ENCODE data around the gene LETM1. TPM values are rescaled to one million over a fixed set of nuclear protein-coding genes. Genes with fewer than 3 reads are reported as not detected.

Gene LETM1
- total and polyA plus RNA-seq, 2 of the 8 experiments (the other 6 are each of a cell fraction or from before 2014, with no cell fraction given), result 19.8 to 50.1 TPM

DNA sequence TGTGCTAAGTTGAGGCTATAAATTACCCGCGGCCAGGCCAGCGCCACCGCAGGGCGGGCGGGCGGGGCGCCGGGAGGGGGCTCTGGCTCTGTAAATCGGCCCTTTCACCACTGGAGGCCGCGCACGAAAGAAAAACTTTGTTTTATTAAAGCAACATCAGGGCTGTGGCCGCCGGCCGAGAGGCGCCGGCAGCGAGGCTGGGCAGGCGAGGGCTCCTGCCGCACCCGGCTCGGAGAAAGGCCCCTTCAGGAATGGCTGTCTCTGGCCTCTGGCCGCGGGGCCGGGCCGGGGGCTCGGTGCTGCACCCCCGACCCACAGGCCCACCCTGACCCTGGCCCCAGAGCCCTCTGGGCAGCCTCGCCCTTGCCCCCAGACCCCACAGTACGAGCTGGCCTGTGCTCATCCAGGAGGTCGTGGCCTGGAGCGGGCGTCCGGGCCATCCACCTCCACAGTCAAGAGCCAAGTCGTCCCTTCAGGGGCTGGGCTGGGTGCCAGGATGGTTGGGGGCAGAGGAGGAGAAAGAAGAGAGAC lies 92.3 kb downstream of the LETM1 start:
- FAIRE-seq, result no peak
- H3K23me2 ChIP-seq (ENCODE audit: low read depth, low read length), result peaks cover 4% of the 10 kb centered on the region; the same call in 1 of the 2 replicates
- WGBS, 2 experiments (ENCODE audit: extremely low coverage in 1 of 2, insufficient coverage in 1 of 2, insufficient read length in 1 of 2, insufficient replicate concordance in 2 of 2, low coverage in 1 of 2, low lambda C conversion rate in 2 of 2, missing lambda C conversion rate in 1 of 2), result 68% methylated on average over 12 of the region's 36 CpGs; no CpG with 5 or more reads in 1 of the 2 experiments

More for the DNA sequence above, 92.3 kb downstream of the LETM1 start:
- POLR2A ChIA-PET (ENCODE audit: partially characterized antibody), result interaction anchor here (1.4 to 4.9 kb wide), 4 partner anchors 11 to 46 kb away, joined by 4 to 20 read pairs (median 8); partner anchors contain the start of gene FGFR3
- Histone ChIP-seq H3K18ac (ENCODE audit: extremely low read depth, low read length) (peak overlapping the region; percentile 71), H2BK15ac (ENCODE audit: low read length) (no peak overlapping the region), H4K91ac (replicated peaks; ENCODE audit: insufficient read length, low read length) (no peak overlapping the region), H3K9me3 (ENCODE audit: insufficient read depth in 2 of 2, low read depth in 1 of 2, low read length in 1 of 2) (no peaks in the 10 kb centered on the region), H2BK5ac (ENCODE audit: low read depth, low read length) (no peak overlapping the region; the same call in 1 of the 2 replicates), H3K9ac (replicated peaks in 1 of 4; ENCODE audit: extremely low read depth in 1 of 4, low read depth in 3 of 4, low read length in 3 of 4) (no peak overlapping the region), H2BK12ac (ENCODE audit: low read depth, low read length) (no peak overlapping the region), H3K36me3 (ENCODE audit: control insufficient read depth in 2 of 4, insufficient read depth in 4 of 4, low read length in 3 of 4) (no peaks in the 10 kb centered on the region), H2BK20ac (ENCODE audit: low read length) (no peak overlapping the region), H3K27ac (ENCODE audit: low read depth, low read length) (no peak overlapping the region), H4K20me1 (replicated peaks in 1 of 2; ENCODE audit: control insufficient read depth in 1 of 2, insufficient read depth in 2 of 2, low read length in 2 of 2) (no peaks in the 10 kb centered on the region), H3K14ac (ENCODE audit: insufficient read length) (no peak overlapping the region), H2AFZ (ENCODE audit: low read length) (no peak overlapping the region), H4K5ac (ENCODE audit: insufficient read length, low read depth, low read length) (no peak overlapping the region), H3K4me2 (ENCODE audit: insufficient read depth in 1 of 2, low read depth in 2 of 2, low read length in 2 of 2) (no peak overlapping the region), H3K4me1 (replicated peaks in 1 of 4; ENCODE audit: control insufficient read depth in 3 of 4, insufficient read depth in 4 of 4, low read length in 3 of 4) (peaks cover 5 to 27% (median 18%) of the 10 kb centered on the region in 4 experiments), H3K56ac (replicated peaks; ENCODE audit: insufficient read length, low read depth, low read length) (no peak overlapping the region), H2AK5ac (ENCODE audit: low read depth, low read length) (no peak overlapping the region), H3K4me3 (ENCODE audit: extremely low read depth in 1 of 4, insufficient read depth in 2 of 4, low read depth in 3 of 4, low read length in 4 of 4) (no peak overlapping the region), H2BK120ac (replicated peaks; ENCODE audit: low read depth, low read length) (no peak overlapping the region), H3K79me1 (ENCODE audit: low read depth, low read length) (no peaks in the 10 kb centered on the region), H3K23ac (ENCODE audit: insufficient read length) (no peak overlapping the region), H4K8ac (ENCODE audit: extremely low read depth, insufficient read depth, low read length) (peak overlapping the region; percentile 80; the same call in 1 of the 2 replicates), H3K4ac (replicated peaks; ENCODE audit: insufficient read length, low read depth, low read length) (no peak overlapping the region), H3K79me2 (ENCODE audit: control insufficient read depth in 1 of 2, insufficient read depth in 2 of 2, low read length in 2 of 2) (no peaks in the 10 kb centered on the region), H3K27me3 (replicated peaks in 1 of 4; ENCODE audit: control insufficient read depth in 3 of 4, extremely low read depth in 1 of 4, insufficient read depth in 3 of 4, low read length in 3 of 4) (peaks cover 0 to 3% (median 0%) of the 10 kb centered on the region in 4 experiments; a peak in 2 of 7 replicates)
- CTCF ChIA-PET (ENCODE audit: partially characterized antibody), result interaction anchor here (52.9 to 71.2 kb wide), 2 partner anchors 1 to 25 kb away, joined by 2507 read pairs; partner anchors contain the start of gene FGFR3
- TF ChIP-seq MAFK (IDR thresholded peaks at IDR 0.05; ENCODE audit: low read depth, low read length) (no peak), GABPA (IDR thresholded peaks at IDR 0.05; ENCODE audit: borderline replicate concordance, insufficient read depth, low read length) (0 out of 2 replicates have a peak, but pooled peaks have one; percentile 29)
- DNase-seq (ENCODE audit: low read depth in 1 of 2, low spot score in 2 of 2), result no peak
